ENCODE results near the gene COX6A2. TPM values are rescaled to one million over a fixed set of nuclear protein-coding genes. Genes with fewer than 3 reads are reported as not detected.

COX6A2 gene
- not detected for total RNA-seq

DNA sequence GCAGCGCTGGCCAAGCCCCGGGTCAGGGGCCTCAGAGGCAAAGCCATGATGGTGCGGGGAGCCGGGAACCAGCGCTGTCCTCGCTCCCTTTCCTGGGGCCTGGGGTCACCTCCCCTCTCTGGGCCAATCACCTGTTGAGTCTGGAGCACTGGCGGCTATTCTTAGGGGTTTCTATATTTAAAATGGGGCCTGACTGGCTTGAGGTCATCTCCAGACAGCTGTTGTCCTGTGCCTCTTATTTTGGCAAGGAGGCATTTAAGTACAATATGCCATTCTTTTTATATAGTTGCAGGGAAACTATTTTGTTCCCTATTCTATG is at the start of gene COX6A2:
TSS of gene COX6A2 (minus strand) at position 82 of the 319 bp plus-strand sequence. CDS start at position 47, 35 bp downstream.
- ATAC-seq (no peak), DNase-seq (ENCODE audit: low spot score) (no peak)
- Mint-ChIP-seq H3K27ac (peak within 1 kb of the TSS in 1 of 2 donors; percentile 51), H3K9me3 (no peaks in the 10 kb centered on the region), H3K4me3 (peak within 1 kb of the TSS; percentile 56), H3K27me3 (no peaks in the 10 kb centered on the region), H3K36me3 (no peaks in the 10 kb centered on the region), H3K4me1 (ENCODE audit: low read depth in 2 of 2) (peaks cover 26 to 35% of the 10 kb centered on the region in 2 donors)

DNA sequence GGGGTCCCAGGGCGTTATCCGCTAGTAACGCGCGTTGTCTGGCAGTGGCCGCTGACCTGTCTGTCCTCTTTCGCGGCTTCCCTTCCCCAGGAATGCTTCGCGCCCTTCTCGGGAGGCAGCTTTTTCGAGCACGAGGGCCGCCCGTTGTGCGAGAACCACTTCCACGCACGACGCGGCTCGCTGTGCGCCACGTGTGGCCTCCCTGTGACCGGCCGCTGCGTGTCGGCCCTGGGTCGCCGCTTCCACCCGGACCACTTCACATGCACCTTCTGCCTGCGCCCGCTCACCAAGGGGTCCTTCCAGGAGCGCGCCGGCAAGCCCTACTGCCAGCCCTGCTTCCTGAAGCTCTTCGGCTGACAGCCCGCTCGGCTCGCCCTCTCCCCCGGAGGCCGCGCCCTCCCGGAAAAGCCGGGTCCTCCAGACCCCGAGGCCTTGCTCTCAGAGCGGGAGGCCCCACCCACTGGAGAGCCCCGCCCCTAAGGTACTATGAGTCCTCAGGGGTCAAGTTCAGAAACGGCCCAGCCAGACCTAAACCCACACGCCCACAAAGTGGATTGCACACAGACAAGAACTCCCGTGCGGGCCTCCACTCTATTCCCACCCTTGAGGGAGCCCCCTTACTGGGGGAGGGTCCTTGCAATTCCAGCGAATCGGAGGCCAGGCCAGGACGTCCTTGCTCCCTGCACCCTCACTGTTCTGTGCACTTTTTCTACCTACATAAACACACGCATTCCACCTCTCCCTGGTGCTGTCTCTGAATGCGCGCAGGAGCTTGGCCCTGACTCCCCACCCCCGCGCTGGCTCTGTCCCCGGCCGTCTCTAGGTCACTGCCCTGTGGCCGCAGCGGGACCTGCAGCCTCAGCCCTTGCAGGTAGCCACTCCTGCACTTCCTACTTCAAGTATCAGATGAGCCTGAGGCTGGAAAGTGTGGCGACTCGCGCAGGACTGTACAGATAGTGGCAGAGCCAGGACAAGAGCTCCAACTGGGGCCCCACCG is 49.4 kb upstream of the COX6A2 start:
- no peak for DNase-seq (ENCODE audit: low spot score)
- H3K27me3 Mint-ChIP-seq: peaks cover 0 to 3% of the 10 kb centered on the region in 2 donors
- ATAC-seq: peak; percentile 39 to 62
- peaks cover 19 to 22% of the 10 kb centered on the region in 2 donors for H3K4me1 Mint-ChIP-seq (ENCODE audit: low read depth in 2 of 2)
- H3K4me3 Mint-ChIP-seq: peak overlapping the region; percentile 78
- no peaks in the 10 kb centered on the region for H3K9me3 Mint-ChIP-seq
- no peaks in the 10 kb centered on the region for H3K36me3 Mint-ChIP-seq
- H3K27ac Mint-ChIP-seq: peak overlapping the region; percentile 9 to 44

DNA sequence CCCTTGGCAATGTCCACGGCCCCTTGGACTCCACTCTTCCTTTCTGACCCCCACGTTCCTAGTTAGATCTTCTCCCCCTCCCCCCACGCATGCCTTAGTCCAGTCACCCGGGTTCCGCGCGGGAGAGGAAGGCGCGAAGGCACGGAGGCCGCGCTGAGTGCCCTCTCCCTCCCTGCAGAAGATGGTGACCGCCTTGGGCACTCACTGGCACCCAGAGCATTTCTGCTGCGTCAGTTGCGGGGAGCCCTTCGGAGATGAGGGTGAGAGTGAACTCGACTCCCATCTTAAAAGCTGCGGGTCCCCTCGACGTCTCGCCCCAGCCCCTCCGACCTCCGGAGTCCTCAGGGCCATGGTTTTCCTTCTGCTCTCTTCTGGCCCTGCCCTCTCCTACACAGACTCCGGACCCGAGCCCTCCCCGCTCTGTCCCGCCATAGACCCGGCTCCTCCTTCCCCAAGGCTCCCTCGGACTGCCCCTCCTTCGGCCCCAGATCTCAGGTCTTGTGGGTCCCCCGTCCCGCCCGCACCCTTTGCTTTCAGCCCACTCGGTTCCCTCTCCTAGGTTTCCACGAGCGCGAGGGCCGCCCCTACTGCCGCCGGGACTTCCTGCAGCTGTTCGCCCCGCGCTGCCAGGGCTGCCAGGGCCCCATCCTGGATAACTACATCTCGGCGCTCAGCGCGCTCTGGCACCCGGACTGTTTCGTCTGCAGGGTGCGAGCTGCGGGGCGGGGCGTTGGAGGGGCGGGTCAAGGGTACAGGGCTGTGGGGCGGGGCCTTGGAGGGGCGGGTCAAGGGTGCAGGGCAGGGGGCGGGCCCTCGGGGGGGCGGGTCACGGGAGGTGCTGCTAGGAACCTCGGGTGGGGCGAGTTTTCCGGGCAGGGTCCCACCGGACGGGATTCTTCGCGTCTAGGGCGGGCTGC is 48.4 kb upstream of the COX6A2 start:
- Mint-ChIP-seq H3K9me3 (no peaks in the 10 kb centered on the region), H3K36me3 (no peaks in the 10 kb centered on the region), H3K4me1 (ENCODE audit: low read depth in 2 of 2) (peaks cover 24% of the 10 kb centered on the region in 2 donors), H3K27me3 (peaks cover 0 to 5% of the 10 kb centered on the region in 2 donors), H3K27ac (no peak overlapping the region), H3K4me3 (peak overlapping the region; percentile 78)
- peak; percentile 93 to 94 for ATAC-seq
- DNase-seq (ENCODE audit: low spot score): peak; percentile 81

DNA sequence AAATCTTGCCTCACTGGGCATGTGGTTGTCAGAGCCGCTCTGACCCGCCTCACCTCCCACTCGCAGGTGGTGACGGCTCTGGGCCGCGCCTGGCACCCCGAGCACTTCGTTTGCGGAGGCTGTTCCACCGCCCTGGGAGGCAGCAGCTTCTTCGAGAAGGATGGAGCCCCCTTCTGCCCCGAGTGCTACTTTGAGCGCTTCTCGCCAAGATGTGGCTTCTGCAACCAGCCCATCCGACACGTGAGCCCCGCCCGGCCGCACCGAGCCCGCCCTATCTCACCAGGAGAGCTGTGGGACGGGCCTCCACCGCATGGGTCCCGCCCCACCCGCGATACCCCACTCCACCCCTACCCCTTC is 47.8 kb upstream of the COX6A2 start:
- Mint-ChIP-seq H3K27ac (no peak overlapping the region), H3K4me3 (peak overlapping the region; percentile 78), H3K27me3 (peaks cover 0 to 5% of the 10 kb centered on the region in 2 donors)

DNA sequence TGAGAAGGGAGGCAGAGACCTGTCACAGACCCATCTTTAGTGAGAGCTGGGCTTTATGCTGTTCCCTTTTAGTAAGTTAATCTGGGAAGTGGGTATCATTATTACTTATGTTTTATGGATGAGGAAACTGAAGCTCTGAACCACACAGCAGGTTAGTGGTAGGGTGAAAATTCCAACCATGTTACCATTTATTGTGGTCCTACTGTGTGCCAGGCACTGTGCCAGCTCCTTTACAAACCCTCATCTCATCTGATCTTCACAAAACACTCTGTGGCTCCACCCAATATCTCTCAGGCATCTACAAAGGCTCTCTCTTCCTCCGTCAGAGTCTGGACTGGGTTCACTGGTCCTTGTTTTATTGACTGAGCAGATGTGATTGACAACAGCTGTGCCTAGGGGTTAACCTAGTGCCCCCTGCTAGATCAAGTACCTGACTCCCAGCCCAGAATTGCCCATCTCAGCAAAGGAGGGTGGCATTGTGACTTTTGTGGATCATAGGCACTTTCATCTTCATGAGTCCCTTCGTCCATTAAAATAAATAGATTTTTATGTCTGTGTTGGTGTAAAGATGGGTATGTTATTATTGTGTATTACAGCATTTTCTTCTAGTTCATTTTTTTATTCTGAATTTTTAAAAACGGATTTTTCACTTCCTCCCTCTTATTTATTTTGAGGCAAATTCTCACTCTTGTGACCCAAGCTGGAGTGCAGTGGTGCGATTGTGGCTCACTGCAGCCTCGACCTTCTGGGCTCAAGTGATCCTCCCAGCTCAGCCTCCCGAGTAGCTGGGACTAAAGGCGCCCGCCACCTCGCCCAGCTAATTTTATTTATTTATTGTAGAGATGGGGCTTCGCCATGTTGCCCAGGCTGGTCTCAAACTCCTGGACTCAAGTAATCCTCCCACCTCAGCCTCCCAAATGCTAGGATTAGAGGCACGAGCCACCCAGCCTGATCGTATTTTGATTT is 46.9 kb upstream of the COX6A2 start:
- H3K4me3 Mint-ChIP-seq: peak overlapping the region; percentile 25
- DNase-seq (ENCODE audit: low spot score) (no peak), ATAC-seq (no peak)
- no peaks in the 10 kb centered on the region for H3K9me3 Mint-ChIP-seq
- no peak overlapping the region for H3K27ac Mint-ChIP-seq
- H3K36me3 Mint-ChIP-seq: no peaks in the 10 kb centered on the region
- peaks cover 24 to 28% of the 10 kb centered on the region in 2 donors for H3K4me1 Mint-ChIP-seq (ENCODE audit: low read depth in 2 of 2)
- H3K27me3 Mint-ChIP-seq: peaks cover 0 to 5% of the 10 kb centered on the region in 2 donors

More for the DNA sequence above, 47.8 kb upstream of the COX6A2 start:
- Mint-ChIP-seq H3K4me1 (ENCODE audit: low read depth in 2 of 2) (peaks cover 24 to 28% of the 10 kb centered on the region in 2 donors), H3K9me3 (no peaks in the 10 kb centered on the region), H3K36me3 (no peaks in the 10 kb centered on the region)
- no peak for DNase-seq (ENCODE audit: low spot score)
- ATAC-seq: no peak

DNA sequence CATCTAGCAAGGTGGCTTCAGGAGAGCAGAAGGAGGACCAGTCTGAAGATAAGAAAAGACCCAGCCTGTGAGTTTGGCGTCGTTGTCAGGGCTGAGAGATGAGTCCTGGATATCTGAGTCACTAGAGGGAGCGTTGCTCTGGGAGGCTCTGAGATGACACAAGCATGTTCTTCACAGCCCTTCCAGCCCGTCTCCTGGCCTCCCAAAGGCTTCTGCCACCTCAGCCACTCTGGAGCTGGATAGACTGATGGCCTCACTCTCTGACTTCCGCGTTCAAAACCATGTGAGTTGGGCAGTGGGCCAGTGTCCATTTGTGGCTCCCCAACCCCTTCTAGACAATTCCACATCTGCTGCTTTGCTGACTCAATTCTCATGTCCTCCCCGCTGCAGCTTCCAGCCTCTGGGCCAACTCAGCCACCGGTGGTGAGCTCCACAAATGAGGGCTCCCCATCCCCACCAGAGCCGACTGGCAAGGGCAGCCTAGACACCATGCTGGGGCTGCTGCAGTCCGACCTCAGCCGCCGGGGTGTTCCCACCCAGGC is 46.1 kb upstream of the COX6A2 start:
- H3K9me3 Mint-ChIP-seq: no peaks in the 10 kb centered on the region
- no peak overlapping the region for H3K4me3 Mint-ChIP-seq
- ATAC-seq (no peak), DNase-seq (ENCODE audit: low spot score) (no peak)
- H3K36me3 Mint-ChIP-seq: no peaks in the 10 kb centered on the region
- peaks cover 0 to 5% of the 10 kb centered on the region in 2 donors for H3K27me3 Mint-ChIP-seq
- H3K27ac Mint-ChIP-seq: no peak overlapping the region
- H3K4me1 Mint-ChIP-seq (ENCODE audit: low read depth in 2 of 2): peaks cover 24 to 28% of the 10 kb centered on the region in 2 donors

DNA sequence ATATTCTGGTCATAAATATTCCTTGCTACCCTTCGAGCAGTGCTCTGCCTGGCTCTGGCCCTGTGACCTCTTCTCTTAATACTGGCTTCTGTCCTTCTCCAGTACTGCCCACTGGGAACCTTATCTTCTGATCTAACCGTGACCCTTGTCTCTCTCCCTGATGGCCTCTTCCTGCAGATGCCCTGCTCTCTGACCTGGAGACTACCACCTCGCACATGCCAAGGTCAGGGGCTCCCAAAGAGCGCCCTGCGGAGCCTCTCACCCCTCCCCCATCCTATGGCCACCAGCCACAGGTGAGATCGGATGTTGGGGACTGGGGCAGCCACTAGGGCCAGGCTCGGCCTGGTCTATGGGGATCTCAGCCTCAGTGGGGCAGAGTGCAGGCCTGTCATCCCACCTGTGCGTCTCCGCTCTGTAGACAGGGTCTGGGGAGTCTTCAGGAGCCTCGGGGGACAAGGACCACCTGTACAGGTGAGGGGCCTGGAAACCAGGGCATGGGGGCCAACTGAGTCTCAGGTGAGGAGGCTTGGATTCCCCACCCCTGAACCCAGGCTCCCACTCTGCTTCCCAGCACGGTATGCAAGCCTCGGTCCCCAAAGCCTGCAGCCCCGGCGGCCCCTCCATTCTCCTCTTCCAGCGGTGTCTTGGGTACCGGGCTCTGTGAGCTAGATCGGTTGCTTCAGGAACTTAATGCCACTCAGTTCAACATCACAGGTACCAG is 45.3 kb upstream of the COX6A2 start:
- ATAC-seq: no peak
- no peaks in the 10 kb centered on the region for H3K9me3 Mint-ChIP-seq
- H3K4me1 Mint-ChIP-seq (ENCODE audit: low read depth in 2 of 2): peaks cover 24 to 28% of the 10 kb centered on the region in 2 donors
- DNase-seq (ENCODE audit: low spot score): no peak
- no peak overlapping the region for H3K27ac Mint-ChIP-seq
- peak overlapping the region; percentile 39 for H3K4me3 Mint-ChIP-seq
- H3K27me3 Mint-ChIP-seq: peaks cover 0 to 5% of the 10 kb centered on the region in 2 donors
- no peaks in the 10 kb centered on the region for H3K36me3 Mint-ChIP-seq

DNA sequence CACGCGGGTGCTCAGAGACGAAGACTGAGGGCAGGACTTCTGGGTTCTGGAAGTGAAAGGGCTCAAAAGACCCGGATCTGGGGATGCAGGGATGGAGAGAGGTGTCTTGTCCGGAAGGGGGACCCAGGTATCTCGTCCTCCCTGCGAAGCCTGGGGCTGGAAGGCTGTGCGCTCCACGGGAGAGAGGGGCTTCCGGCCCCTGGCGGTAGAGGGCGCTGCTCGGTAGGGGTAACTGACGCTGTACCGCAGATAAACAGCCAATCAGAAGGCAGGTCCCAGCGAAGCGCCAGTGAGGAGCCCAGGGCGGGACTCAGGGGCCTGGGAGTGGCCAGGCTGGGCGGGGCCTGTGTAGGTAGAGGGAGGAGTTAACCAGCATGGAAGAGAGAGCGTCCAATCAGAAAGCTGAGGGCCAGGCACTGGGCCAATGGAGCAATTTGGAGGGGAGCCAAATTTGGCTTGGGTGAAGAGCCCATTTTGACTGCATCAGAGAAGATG is 44.6 kb upstream of the COX6A2 start:
- peak overlapping the region in 1 of 2 donors; percentile 58 for H3K27ac Mint-ChIP-seq
- DNase-seq (ENCODE audit: low spot score) (no peak), ATAC-seq (peak in 1 of 2 donors; percentile 48)
- no peaks in the 10 kb centered on the region for H3K9me3 Mint-ChIP-seq
- peaks cover 0 to 5% of the 10 kb centered on the region in 2 donors for H3K27me3 Mint-ChIP-seq
- H3K36me3 Mint-ChIP-seq: no peaks in the 10 kb centered on the region
- H3K4me1 Mint-ChIP-seq (ENCODE audit: low read depth in 2 of 2): peaks cover 20 to 23% of the 10 kb centered on the region in 2 donors
- H3K4me3 Mint-ChIP-seq: peak overlapping the region; percentile 63

DNA sequence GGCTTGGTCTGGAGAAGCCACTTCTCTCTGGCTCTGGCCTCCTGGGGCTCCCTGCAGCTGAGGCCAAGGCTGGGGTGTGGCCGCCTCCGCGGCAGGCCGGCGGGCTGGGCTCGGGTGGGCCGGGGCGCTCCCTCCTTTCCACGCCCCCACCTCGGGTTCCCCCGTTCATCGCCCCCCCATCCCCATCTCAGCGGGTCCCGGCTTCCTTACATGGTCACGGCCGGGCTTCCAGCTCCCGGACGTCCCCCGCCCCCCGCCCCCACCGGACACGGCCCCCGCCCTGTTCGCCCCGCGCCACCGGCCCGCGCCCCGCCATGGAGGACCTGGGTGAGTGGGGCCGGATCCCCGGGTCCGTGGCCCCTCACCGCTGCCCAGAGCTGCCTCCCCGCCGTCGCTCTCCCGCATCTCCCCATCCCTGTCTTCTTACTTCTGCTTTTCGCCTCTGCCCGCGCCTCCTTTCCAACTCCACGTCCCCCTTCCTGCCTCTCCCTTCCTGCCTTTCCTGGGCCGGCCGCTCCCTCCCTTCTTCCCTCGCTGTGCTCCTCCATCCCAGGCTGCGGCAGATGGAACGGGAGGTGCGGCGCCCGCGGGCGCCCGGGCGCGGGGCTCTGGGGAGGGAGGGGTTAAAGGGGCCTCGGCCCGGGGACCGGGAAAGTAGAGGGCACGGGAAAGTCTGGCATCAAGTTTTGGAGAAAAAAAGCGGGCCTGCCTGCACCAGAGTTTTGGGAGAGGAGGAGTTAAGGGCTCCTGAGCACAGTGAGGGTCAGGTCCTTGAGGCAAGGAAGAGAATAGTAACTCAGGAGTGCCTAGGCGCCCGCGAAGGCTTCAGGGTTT is 43.9 kb upstream of the COX6A2 start, which contains the start of gene TGFB1I1:
TSS of gene TGFB1I1 (plus strand) at position 278 of the 834 bp plus-strand sequence. CDS start at position 315, 37 bp downstream.
- Mint-ChIP-seq H3K36me3 (no peaks in the 10 kb centered on the region), H3K9me3 (no peaks in the 10 kb centered on the region), H3K27ac (peak within 1 kb of the TSS in 1 of 2 donors; percentile 58), H3K4me3 (peak within 1 kb of the TSS; percentile 63), H3K4me1 (ENCODE audit: low read depth in 2 of 2) (peaks cover 22 to 23% of the 10 kb centered on the region in 2 donors), H3K27me3 (peaks cover 0 to 5% of the 10 kb centered on the region in 2 donors)
- DNase-seq (ENCODE audit: low spot score) (no peak), ATAC-seq (no peak)

DNA sequence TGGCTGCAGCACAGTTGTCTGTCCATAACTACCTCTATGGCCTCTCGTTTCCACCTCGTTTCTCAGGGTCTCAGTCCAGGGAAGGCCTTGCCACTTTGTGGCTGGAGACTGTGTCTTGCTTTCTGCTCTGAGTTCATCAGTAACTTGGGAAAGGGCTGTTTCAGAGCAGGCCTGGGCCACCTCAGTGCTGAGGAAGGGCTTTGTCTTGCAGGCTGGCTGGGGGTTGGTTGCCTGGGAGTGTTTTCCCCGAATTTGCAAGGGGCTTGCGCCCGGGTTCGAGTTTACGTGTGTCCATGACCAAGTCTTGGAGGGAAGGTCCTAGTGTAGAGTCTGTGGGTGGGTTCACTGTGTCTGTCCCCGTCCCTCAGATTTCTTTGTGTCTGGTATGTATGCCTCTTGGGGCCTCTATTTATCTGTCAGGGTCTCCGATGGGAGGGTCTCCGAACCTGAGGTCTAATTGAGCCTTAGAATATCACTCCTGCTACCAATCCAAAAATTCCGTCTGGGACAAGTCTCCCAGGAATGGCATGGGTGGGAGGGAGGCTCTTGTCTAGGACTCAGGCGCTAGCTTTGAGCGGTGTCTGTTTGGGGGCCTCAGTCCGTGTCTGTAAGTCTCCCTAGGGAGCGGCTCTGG is 43.2 kb upstream of the COX6A2 start:
- Mint-ChIP-seq H3K4me3 (no peak overlapping the region), H3K27ac (no peak overlapping the region), H3K36me3 (no peaks in the 10 kb centered on the region), H3K27me3 (peaks cover 0 to 5% of the 10 kb centered on the region in 2 donors), H3K9me3 (no peaks in the 10 kb centered on the region), H3K4me1 (ENCODE audit: low read depth in 2 of 2) (peaks cover 22 to 25% of the 10 kb centered on the region in 2 donors)
- DNase-seq (ENCODE audit: low spot score) (no peak), ATAC-seq (no peak)

DNA sequence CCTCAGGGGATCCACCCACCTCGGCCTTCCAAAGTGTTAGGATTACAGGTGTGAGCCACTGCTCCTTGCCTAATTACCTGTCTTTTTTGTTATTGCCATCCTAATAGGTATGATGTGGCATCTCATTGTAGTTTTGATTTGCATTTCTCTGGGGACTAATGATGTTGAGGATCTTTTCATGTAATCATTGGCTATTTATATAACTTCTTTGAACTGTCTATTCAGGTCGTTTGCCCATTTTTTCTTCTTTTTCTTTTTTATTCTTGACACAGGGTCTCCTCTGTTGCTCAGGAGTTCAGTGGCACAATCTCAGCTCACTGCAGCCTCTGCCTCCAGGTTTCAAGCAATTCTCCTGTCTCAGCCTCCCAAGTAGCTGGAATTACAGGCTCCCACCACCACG is 42.5 kb upstream of the COX6A2 start:
- Mint-ChIP-seq H3K9me3 (no peaks in the 10 kb centered on the region), H3K4me3 (no peak overlapping the region), H3K27me3 (peaks cover 0 to 5% of the 10 kb centered on the region in 2 donors), H3K4me1 (ENCODE audit: low read depth in 2 of 2) (peaks cover 18 to 20% of the 10 kb centered on the region in 2 donors), H3K36me3 (no peaks in the 10 kb centered on the region), H3K27ac (no peak overlapping the region)
- ATAC-seq: no peak
- peak; percentile 18 for DNase-seq (ENCODE audit: low spot score)

All from natural killer cell treated with Interleukin-12 subunit alpha and Interleukin-12 subunit beta and Interleukin-15 and Interleukin-18, amount 100 ng/mL, for 72 hours (primary cell).